Measurements from ENCODE around the gene GEMIN2. TPM values are rescaled to one million over a fixed set of nuclear protein-coding genes. Genes with fewer than 3 reads are reported as not detected.

The GEMIN2 gene
- total RNA-seq, 1 experiment from 2014 or later: 31.4 TPM

GRCh38 chr14:39184628-39185255 is 70.6 kb downstream of the GEMIN2 start:
- POLR2A ChIA-PET: interaction anchor here (0.6 kb wide), 1 partner anchor 20 kb away, joined by 3 read pairs; no protein-coding TSS in a partner anchor
- Histone ChIP-seq H3K4me3 (ENCODE audit: low read depth, low read length) (no peak overlapping the region), H3K9me3 (no peaks in the 10 kb centered on the region), H3K36me3 (ENCODE audit: control insufficient read depth, insufficient read depth, low read length) (peaks cover 2% of the 10 kb centered on the region; the same call in 1 of the 2 replicates), H3K4me1 (no peaks in the 10 kb centered on the region), H3K27me3 (replicated peaks; ENCODE audit: control insufficient read depth, insufficient read depth, low read length) (no peaks in the 10 kb centered on the region)
- Mint-ChIP-seq H3K9me3 (ENCODE audit: unreplicated experiment) (no peaks in the 10 kb centered on the region), H3K4me1 (ENCODE audit: low read depth, unreplicated experiment) (no peaks in the 10 kb centered on the region), H3K27ac (ENCODE audit: unreplicated experiment) (peak overlapping the region; percentile 14), H3K4me3 (ENCODE audit: unreplicated experiment) (no peak overlapping the region), H3K27me3 (ENCODE audit: insufficient read depth, unreplicated experiment) (no peaks in the 10 kb centered on the region), H3K36me3 (ENCODE audit: insufficient read depth, unreplicated experiment) (peaks cover 21% of the 10 kb centered on the region)
- intact Hi-C loops (cut with micrococcal nuclease; ENCODE audit: unreplicated experiment): loop anchor here (1.0 kb wide), 1 partner anchor 19 kb away; no protein-coding TSS in a partner anchor
- no TSS peak for BruUV-seq (replicated peaks)
- no peak for DNase-seq
- TF ChIP-seq CTCF (IDR thresholded peaks at IDR 0.05; ENCODE audit: insufficient read depth in 1 of 2, low read depth in 1 of 2, low read length in 1 of 2, severe bottlenecking in 1 of 2, unreplicated experiment in 1 of 2): no peak
- CTCF ChIA-PET: no interaction called here

DNA sequence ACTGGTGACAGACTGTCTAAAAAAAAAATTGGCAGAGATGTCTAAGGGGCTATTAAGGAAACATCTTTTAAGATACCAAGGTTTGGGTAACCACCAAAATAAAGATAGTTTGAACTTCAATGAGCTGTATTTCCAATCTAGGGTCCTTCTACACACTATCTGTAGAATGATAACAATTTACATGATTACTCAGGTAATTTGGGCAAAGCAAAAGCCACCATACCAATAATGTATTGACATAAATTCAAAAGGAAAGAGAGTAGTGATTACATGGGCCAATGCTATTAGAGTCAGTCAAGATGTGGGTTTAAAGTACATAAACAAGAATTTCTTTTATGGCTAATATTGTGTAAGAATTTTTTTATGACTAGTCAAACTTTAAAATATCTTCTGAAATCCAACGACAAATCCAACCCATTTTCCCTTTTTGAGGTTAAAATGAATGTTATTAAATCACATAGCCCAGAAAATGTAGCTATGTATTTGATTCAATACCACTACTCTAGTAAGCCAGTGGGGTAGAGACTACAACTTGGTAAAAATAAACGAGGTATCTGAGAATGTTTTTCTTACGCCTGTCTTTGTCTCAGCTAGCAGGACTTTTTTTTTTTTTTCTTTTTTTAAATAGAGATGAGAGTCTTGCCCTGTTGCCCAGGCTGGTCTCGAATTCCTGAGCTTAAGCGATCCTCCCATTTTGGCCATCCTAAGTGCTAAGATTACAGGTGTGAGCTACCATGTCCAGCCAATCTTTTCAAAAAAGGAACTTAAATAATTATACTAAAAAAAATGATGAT is 71.3 kb downstream of the GEMIN2 start:
- ChIA-PET CTCF (no interaction called here), POLR2A (interaction anchor here (0.6 to 0.7 kb wide), 2 partner anchors 21 to 82 kb away, joined by 3 to 6 read pairs; no protein-coding TSS in a partner anchor)
- Histone ChIP-seq H3K27me3 (replicated peaks; ENCODE audit: control insufficient read depth, insufficient read depth, low read length) (no peaks in the 10 kb centered on the region), H3K4me1 (no peaks in the 10 kb centered on the region), H3K36me3 (ENCODE audit: control insufficient read depth, insufficient read depth, low read length) (peaks cover 2% of the 10 kb centered on the region; the same call in 1 of the 2 replicates), H3K9me3 (no peaks in the 10 kb centered on the region), H3K4me3 (ENCODE audit: low read depth, low read length) (no peak overlapping the region)
- no peak for DNase-seq
- no peak for TF ChIP-seq CTCF (IDR thresholded peaks at IDR 0.05; ENCODE audit: insufficient read depth in 1 of 2, low read depth in 1 of 2, low read length in 1 of 2, severe bottlenecking in 1 of 2, unreplicated experiment in 1 of 2)
- Mint-ChIP-seq H3K9me3 (ENCODE audit: unreplicated experiment) (no peaks in the 10 kb centered on the region), H3K4me3 (ENCODE audit: unreplicated experiment) (no peak overlapping the region), H3K36me3 (ENCODE audit: insufficient read depth, unreplicated experiment) (peaks cover 25% of the 10 kb centered on the region), H3K27me3 (ENCODE audit: insufficient read depth, unreplicated experiment) (no peaks in the 10 kb centered on the region), H3K4me1 (ENCODE audit: low read depth, unreplicated experiment) (no peaks in the 10 kb centered on the region), H3K27ac (ENCODE audit: unreplicated experiment) (peak overlapping the region; percentile 14)
- no TSS peak for BruUV-seq (replicated peaks)
- intact Hi-C loops (cut with micrococcal nuclease; ENCODE audit: unreplicated experiment): loop anchor here (1.0 kb wide), 1 partner anchor 18 kb away; no protein-coding TSS in a partner anchor

Other genes with a start within 250 kb of the GEMIN2 start
- gene SEC23A, start 11.1 kb upstream of the GEMIN2 start, total RNA-seq (2022): 90.2 and 108 TPM in 2 replicates
- gene TRAPPC6B, start 56.0 kb downstream of the GEMIN2 start, total RNA-seq (2022): 28.3 and 28.6 TPM in 2 replicates
- 98.5 and 100 TPM in 2 replicates for gene PNN, start 60.9 kb downstream of the GEMIN2 start, total RNA-seq (2022)
- 60.4 and 71.5 TPM in 2 replicates for gene MIA2, start 119.6 kb downstream of the GEMIN2 start, total RNA-seq (2022)

Data from Caco-2 (cell line).